Breast epithelium (tissue), 3 donors: ENCODE results near the gene VKORC1L1.
"Not testable (repeated sequence)": the region's sequence is repeated elsewhere in the genome, so short reads cannot be mapped to it uniquely, and the experiment has no call there.

Experiments used
- POLR2A ChIP-seq: fragments of 450-650 bp; IDR thresholded peaks from one replicate; pipeline ENCODE4 v1.6.1; 2016; ENCODE audit warnings: antibody characterized with exemption, mild to moderate bottlenecking, moderate library complexity
- POLR2AphosphoS5 ChIP-seq, 3 donors: sonication (generic); formaldehyde crosslinking; IDR thresholded peaks; one replicate each; pipeline ENCODE4 v1.6.1; 2017; ENCODE audit warnings: antibody characterized with exemption in 3 of 3
- TF ChIP-seq, protein P1 (sequence below), 3 donors: fragments of 450-650 bp; IDR thresholded peaks; one replicate each; pipeline ENCODE4 v1.5.1; 2016 to 2017; ENCODE audit warnings: antibody characterized with exemption in 3 of 3, mild to moderate bottlenecking in 3 of 3, moderate library complexity in 3 of 3

DNA sequence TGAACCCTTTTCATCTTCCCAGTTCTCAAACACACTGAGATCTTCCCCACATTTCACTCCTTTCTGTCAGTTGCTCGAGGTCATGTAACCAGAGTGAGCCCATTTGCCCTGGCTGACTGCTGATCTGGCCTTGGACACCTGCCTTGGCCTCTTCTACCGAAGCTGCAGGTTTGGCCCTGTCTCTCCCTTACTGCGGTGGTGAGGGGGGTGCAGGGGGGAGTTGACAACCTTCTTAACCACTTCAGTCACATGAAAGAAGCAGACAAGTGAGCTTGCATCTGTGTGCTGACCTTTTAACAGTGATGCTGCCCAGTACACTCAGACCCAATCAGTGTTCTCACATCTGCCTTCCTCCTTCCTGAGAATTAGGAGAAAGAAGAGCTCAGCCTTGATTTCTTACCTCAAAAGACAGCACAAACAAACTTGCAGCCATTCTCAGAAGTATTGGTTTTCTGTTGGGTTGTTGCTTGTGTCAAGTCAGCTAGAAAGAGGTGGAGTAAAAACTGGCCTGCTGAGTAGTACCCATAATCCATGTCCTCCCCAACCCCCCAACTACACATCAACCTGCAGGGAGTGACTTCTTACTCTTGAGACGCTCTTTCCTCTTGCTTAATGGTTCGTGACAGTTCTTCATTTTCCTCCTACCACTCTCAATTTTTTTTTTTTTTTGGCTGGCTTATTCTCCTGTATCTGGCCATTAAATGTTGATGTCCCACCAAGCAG is 15.7 kb downstream of the VKORC1L1 start:
- TF ChIP-seq, protein P1, sequence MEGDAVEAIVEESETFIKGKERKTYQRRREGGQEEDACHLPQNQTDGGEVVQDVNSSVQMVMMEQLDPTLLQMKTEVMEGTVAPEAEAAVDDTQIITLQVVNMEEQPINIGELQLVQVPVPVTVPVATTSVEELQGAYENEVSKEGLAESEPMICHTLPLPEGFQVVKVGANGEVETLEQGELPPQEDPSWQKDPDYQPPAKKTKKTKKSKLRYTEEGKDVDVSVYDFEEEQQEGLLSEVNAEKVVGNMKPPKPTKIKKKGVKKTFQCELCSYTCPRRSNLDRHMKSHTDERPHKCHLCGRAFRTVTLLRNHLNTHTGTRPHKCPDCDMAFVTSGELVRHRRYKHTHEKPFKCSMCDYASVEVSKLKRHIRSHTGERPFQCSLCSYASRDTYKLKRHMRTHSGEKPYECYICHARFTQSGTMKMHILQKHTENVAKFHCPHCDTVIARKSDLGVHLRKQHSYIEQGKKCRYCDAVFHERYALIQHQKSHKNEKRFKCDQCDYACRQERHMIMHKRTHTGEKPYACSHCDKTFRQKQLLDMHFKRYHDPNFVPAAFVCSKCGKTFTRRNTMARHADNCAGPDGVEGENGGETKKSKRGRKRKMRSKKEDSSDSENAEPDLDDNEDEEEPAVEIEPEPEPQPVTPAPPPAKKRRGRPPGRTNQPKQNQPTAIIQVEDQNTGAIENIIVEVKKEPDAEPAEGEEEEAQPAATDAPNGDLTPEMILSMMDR (IDR thresholded peaks at IDR 0.05): not testable (repeated sequence)
- TF ChIP-seq POLR2A; POLR2AphosphoS5 (IDR thresholded peaks at IDR 0.05): not testable (repeated sequence)
